ENCODE data around the gene MPDU1.
A peak's percentile ranks its signal among the peaks of the same experiment; 100 is the strongest.

Gene MPDU1

DNA sequence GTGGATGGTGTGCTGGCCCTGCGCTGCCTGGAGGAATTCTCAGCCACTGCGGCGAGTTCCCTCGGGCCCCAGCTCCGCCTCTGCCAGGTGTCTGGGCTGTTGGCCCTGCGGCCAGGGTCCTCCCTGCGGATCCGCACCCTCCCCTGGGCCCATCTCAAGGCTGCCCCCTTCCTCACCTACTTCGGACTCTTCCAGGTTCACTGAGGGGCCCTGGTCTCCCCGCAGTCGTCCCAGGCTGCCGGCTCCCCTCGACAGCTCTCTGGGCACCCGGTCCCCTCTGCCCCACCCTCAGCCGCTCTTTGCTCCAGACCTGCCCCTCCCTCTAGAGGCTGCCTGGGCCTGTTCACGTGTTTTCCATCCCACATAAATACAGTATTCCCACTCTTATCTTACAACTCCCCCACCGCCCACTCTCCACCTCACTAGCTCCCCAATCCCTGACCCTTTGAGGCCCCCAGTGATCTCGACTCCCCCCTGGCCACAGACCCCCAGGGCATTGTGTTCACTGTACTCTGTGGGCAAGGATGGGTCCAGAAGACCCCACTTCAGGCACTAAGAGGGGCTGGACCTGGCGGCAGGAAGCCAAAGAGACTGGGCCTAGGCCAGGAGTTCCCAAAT is 26.4 kb upstream of the MPDU1 start:
- no peak for DNase-seq (ENCODE audit: low spot score)
- TF ChIP-seq, protein P1, sequence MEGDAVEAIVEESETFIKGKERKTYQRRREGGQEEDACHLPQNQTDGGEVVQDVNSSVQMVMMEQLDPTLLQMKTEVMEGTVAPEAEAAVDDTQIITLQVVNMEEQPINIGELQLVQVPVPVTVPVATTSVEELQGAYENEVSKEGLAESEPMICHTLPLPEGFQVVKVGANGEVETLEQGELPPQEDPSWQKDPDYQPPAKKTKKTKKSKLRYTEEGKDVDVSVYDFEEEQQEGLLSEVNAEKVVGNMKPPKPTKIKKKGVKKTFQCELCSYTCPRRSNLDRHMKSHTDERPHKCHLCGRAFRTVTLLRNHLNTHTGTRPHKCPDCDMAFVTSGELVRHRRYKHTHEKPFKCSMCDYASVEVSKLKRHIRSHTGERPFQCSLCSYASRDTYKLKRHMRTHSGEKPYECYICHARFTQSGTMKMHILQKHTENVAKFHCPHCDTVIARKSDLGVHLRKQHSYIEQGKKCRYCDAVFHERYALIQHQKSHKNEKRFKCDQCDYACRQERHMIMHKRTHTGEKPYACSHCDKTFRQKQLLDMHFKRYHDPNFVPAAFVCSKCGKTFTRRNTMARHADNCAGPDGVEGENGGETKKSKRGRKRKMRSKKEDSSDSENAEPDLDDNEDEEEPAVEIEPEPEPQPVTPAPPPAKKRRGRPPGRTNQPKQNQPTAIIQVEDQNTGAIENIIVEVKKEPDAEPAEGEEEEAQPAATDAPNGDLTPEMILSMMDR (IDR thresholded peaks at IDR 0.05) = no peak
- peak overlapping the region; percentile 91 to 98 for H3K27ac ChIP-seq
- no peak overlapping the region for H3K4me3 ChIP-seq

DNA sequence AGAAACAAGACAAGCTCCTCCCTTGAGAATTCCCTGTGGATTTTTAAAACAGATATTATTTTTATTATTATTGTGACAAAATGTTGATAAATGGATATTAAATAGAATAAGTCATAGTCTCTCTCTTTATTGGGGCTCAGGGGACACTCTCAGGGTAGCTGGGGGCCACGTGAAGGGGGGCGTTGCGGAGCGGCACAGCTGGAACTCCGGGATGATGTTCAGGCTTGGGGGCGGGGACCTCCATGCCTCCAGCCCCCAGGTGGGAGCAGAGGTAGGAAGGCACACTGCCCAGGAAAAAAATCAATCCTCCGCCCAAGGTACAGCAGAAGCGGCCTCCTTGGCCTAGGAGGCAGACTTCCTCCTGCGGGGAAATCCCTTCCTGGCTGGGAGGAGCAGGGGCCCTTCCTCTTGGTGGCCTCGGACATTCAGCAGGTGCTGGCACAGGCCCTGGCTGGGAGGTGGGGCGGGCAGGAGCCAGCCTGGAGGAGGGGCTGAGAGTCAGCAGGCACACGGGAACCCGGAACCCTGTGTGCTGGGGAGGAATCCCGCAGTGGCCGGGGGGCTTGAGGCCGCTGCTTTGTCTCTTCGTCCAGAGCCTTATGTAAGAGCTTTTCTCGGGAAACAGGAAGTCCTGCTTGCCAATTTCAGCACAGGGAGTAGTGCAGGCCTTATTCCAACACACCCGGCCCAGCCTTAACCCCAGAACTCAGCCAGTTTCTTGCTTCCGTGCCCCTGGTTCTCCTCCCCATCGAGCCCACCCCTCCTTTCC is 25.7 kb upstream of the MPDU1 start:
- H3K4me3 ChIP-seq = peak overlapping the region; percentile 95
- TF ChIP-seq, protein P1 (IDR thresholded peaks at IDR 0.05) = no peak
- peak overlapping the region; percentile 91 to 98 for H3K27ac ChIP-seq
- DNase-seq (ENCODE audit: low spot score) = peak; percentile 87

GRCh38 chr17:7558544-7559319 is 24.9 kb upstream of the MPDU1 start, which contains the start of gene TNFSF13:
TSS of gene TNFSF13 (plus strand) at chr17:7558750. CDS start at chr17:7559040, 290 bp downstream.
- peak within 1 kb of the TSS; percentile 95 for H3K4me3 ChIP-seq
- peak within 1 kb of the TSS; percentile 91 to 98 for H3K27ac ChIP-seq
- TF ChIP-seq, protein P1 (IDR thresholded peaks at IDR 0.05) = no peak
- no peak for DNase-seq (ENCODE audit: low spot score)

GRCh38 chr17:7559320-7560171 is 24.1 kb upstream of the MPDU1 start:
- TF ChIP-seq, protein P1 (IDR thresholded peaks at IDR 0.05) = no peak
- Histone ChIP-seq H3K4me3 (peak overlapping the region; percentile 95), H3K27ac (peak overlapping the region; percentile 91 to 98)
- no peak for DNase-seq (ENCODE audit: low spot score)

DNA sequence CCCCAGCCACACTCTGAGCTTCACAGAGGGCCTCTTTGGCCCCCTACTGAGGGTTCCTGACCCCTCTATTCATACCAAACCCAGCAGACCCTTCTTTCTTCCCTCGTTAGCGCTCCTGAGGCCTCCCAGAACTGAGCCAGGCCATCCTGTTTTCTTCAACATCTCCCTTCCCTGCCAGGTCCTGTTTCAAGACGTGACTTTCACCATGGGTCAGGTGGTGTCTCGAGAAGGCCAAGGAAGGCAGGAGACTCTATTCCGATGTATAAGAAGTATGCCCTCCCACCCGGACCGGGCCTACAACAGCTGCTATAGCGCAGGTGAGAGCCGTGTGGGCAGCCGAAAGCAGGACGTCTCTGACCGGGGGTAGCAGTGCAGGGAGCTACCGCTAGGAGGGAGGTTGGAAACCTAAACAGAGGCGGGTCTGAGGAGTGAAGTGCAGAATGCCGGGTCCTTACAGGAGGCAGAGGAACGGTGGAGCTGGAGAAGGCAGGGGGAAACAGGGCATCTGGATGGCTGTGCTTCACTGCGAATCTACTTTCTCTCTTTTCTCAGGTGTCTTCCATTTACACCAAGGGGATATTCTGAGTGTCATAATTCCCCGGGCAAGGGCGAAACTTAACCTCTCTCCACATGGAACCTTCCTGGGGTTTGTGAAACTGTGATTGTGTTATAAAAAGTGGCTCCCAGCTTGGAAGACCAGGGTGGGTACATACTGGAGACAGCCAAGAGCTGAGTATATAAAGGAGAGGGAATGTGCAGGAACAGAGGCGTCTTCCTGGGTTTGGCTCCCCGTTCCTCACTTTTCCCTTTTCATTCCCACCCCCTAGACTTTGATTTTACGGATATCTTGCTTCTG is 23.3 kb upstream of the MPDU1 start:
- Histone ChIP-seq H3K27ac (peak overlapping the region; percentile 91 to 98), H3K4me3 (peak overlapping the region; percentile 95)
- TF ChIP-seq, protein P1 (IDR thresholded peaks at IDR 0.05) = peak; percentile 7
- DNase-seq (ENCODE audit: low spot score) = no peak

All from coronary artery (tissue), 2 donors.